ELR (cell line): ENCODE data around the gene ZNF664.

Experiments
- DNase-seq: peaks from one replicate; pipeline ENCODE4 v3.0.0-alpha.2; 2015; ENCODE audit warnings: low read depth

ZNF664 gene

GRCh38 chr12:124009781-124010180, 36.8 kb downstream of the ZNF664 start:
- DNase-seq = no peak

GRCh38 chr12:124010687-124011086, 37.7 kb downstream of the ZNF664 start:
- DNase-seq = no peak

- no peak for DNase-seq
These were observed 38.6 kb downstream of the ZNF664 start for GRCh38 chr12:124011435-124012115.

- DNase-seq = no peak
These were observed 40.1 kb downstream of the ZNF664 start for GRCh38 chr12:124013073-124013472.

- DNase-seq = no peak
These were observed 42.8 kb downstream of the ZNF664 start for GRCh38 chr12:124015494-124016461.

- no peak for DNase-seq
These were observed 44.0 kb downstream of the ZNF664 start for GRCh38 chr12:124017064-124017463.

GRCh38 chr12:124018539-124018938, 45.5 kb downstream of the ZNF664 start:
- DNase-seq = no peak

- no peak for DNase-seq
These were observed 46.1 kb downstream of the ZNF664 start for GRCh38 chr12:124019115-124019514.

- DNase-seq = no peak
These were observed 47.5 kb downstream of the ZNF664 start for GRCh38 chr12:124020514-124020949.

- no peak for DNase-seq
These were observed 48.0 kb downstream of the ZNF664 start for GRCh38 chr12:124021007-124021406.

GRCh38 chr12:124022161-124022560, 49.1 kb downstream of the ZNF664 start:
- no peak for DNase-seq

- DNase-seq = peak; percentile 48
These were observed 51.3 kb downstream of the ZNF664 start for GRCh38 chr12:124024263-124024678.

GRCh38 chr12:124024776-124025175, 51.8 kb downstream of the ZNF664 start:
- no peak for DNase-seq

GRCh38 chr12:124025661-124026060, 52.6 kb downstream of the ZNF664 start:
- no peak for DNase-seq

- DNase-seq = peak; percentile 84
These were observed 54.0 kb downstream of the ZNF664 start for GRCh38 chr12:124026755-124027745.

- no peak for DNase-seq
These were observed 54.9 kb downstream of the ZNF664 start for GRCh38 chr12:124027753-124028554.

GRCh38 chr12:124028555-124028925, 55.5 kb downstream of the ZNF664 start:
- no peak for DNase-seq

- DNase-seq = no peak
These were observed 57.0 kb downstream of the ZNF664 start for GRCh38 chr12:124030008-124030407.

GRCh38 chr12:124030510-124030909, 57.5 kb downstream of the ZNF664 start:
- DNase-seq = peak; percentile 91

- DNase-seq = peak; percentile 24
These were observed 58.0 kb downstream of the ZNF664 start for GRCh38 chr12:124031058-124031457.
